HEK293 (cell line): Measurements from ENCODE around the gene DNAJB1.

ENCODE experiments used
- CTCF ChIA-PET: fragments of 350-600 bp; formaldehyde crosslinking; extraction: SDS; loops from one replicate; lab custom pipeline; 2021; ENCODE audit warnings: antibody characterized with exemption; lab: Yijun Ruan, JAX
- POLR2A ChIA-PET: fragments of 300-600 bp; formaldehyde crosslinking; extraction: SDS; loops from one replicate; lab custom pipeline; 2020; ENCODE audit warnings: antibody characterized with exemption, inconsistent platforms; lab: Yijun Ruan, JAX
- H3K27ac ChIP-seq: fragments of 200-500 bp; sonication (Bioruptor generic); 2 replicates; pipeline ENCODE4 v1.5.1; 2014; ENCODE audit warnings: low read depth, low read length, control low read depth, inconsistent platforms; ENCODE audit errors: extremely low read depth
- H3K36me3 ChIP-seq, 2 experiments: fragments of 200-500 bp in 1 of 2; sonication (Bioruptor generic) in 1 of 2; 1 replicate in 1 of 2; 2 replicates in 1 of 2; pipeline ENCODE4 v1.5.1; 2014 to 2017; ENCODE audit warnings: inconsistent platforms in 2 of 2, low read length in 2 of 2; ENCODE audit not compliant: control insufficient read depth in 2 of 2, insufficient read depth in 1 of 2
- H3K4me1 ChIP-seq: fragments of 200-500 bp; sonication (Bioruptor generic); 2 replicates; pipeline ENCODE4 v1.5.1; 2014; ENCODE audit warnings: mild to moderate bottlenecking, low read length, inconsistent platforms; ENCODE audit not compliant: control insufficient read depth, insufficient read depth
- H3K4me3 ChIP-seq: 2 replicates; pipeline ENCODE4 v1.5.1; 2011; ENCODE audit warnings: low read depth, mild to moderate bottlenecking, control low read depth, low read length, moderate library complexity
- H3K9me3 ChIP-seq: fragments of 200-500 bp; sonication (Bioruptor generic); 2 replicates; pipeline ENCODE4 v1.5.1; 2014; ENCODE audit warnings: low read depth, low read length, inconsistent platforms; ENCODE audit not compliant: control insufficient read depth, insufficient read depth
- BCL11A ChIP-seq: fragments of 450-650 bp; formaldehyde crosslinking; IDR thresholded peaks from 2 replicates; pipeline ENCODE4 v1.5.1; 2016; ENCODE audit warnings: low read depth, missing biosample characterization, missing genetic modification characterization
- GLIS1 ChIP-seq: fragments of 450-650 bp; formaldehyde crosslinking; IDR thresholded peaks from 2 replicates; pipeline ENCODE4 v1.5.1; 2016; ENCODE audit warnings: missing biosample characterization, missing genetic modification characterization
- GLIS2 ChIP-seq: fragments of 450-650 bp; formaldehyde crosslinking; IDR thresholded peaks from 2 replicates; pipeline ENCODE4 v1.5.1; 2016; ENCODE audit warnings: missing biosample characterization, missing genetic modification characterization
- ZIC2 ChIP-seq: fragments of 450-650 bp; formaldehyde crosslinking; IDR thresholded peaks from 2 replicates; pipeline ENCODE4 v1.5.1; 2016; ENCODE audit warnings: missing biosample characterization, missing genetic modification characterization
- ZNF2 ChIP-seq: fragments of 450-650 bp; formaldehyde crosslinking; IDR thresholded peaks from 2 replicates; pipeline ENCODE4 v1.5.1; 2016; ENCODE audit warnings: missing biosample characterization, missing genetic modification characterization
- ZNF530 ChIP-seq: fragments of 450-650 bp; formaldehyde crosslinking; IDR thresholded peaks from 2 replicates; pipeline ENCODE4 v1.5.1; 2016; ENCODE audit warnings: low read depth, missing biosample characterization, missing genetic modification characterization
- TF ChIP-seq, protein P1 (sequence below): fragments of 450-650 bp; formaldehyde crosslinking; IDR thresholded peaks from 2 replicates; pipeline ENCODE4 v1.5.1; 2016; ENCODE audit warnings: missing biosample characterization, missing genetic modification characterization
- TF ChIP-seq, protein P2 (sequence below): fragments of 450-650 bp; formaldehyde crosslinking; IDR thresholded peaks from 2 replicates; pipeline ENCODE4 v1.5.1; 2016; ENCODE audit warnings: missing biosample characterization, missing genetic modification characterization
- TF ChIP-seq, protein P3 (sequence below): fragments of 450-650 bp; formaldehyde crosslinking; IDR thresholded peaks from 2 replicates; pipeline ENCODE4 v1.5.1; 2017; ENCODE audit warnings: missing biosample characterization, missing genetic modification characterization
- TF ChIP-seq, protein P4 (sequence below): IDR thresholded peaks from 2 replicates; pipeline ENCODE4 v1.6.1; 2011; ENCODE audit warnings: mild to moderate bottlenecking, low read depth, low read length, borderline replicate concordance
- TF ChIP-seq, protein P5 (sequence below): fragments of 450-650 bp; formaldehyde crosslinking; IDR thresholded peaks from 2 replicates; pipeline ENCODE4 v1.5.1; 2016; ENCODE audit warnings: missing biosample characterization, missing genetic modification characterization
- TF ChIP-seq, protein P6 (sequence below): fragments of 450-650 bp; formaldehyde crosslinking; IDR thresholded peaks from 2 replicates; pipeline ENCODE4 v1.5.1; 2017; ENCODE audit warnings: missing biosample characterization, missing genetic modification characterization

The DNAJB1 gene

DNA sequence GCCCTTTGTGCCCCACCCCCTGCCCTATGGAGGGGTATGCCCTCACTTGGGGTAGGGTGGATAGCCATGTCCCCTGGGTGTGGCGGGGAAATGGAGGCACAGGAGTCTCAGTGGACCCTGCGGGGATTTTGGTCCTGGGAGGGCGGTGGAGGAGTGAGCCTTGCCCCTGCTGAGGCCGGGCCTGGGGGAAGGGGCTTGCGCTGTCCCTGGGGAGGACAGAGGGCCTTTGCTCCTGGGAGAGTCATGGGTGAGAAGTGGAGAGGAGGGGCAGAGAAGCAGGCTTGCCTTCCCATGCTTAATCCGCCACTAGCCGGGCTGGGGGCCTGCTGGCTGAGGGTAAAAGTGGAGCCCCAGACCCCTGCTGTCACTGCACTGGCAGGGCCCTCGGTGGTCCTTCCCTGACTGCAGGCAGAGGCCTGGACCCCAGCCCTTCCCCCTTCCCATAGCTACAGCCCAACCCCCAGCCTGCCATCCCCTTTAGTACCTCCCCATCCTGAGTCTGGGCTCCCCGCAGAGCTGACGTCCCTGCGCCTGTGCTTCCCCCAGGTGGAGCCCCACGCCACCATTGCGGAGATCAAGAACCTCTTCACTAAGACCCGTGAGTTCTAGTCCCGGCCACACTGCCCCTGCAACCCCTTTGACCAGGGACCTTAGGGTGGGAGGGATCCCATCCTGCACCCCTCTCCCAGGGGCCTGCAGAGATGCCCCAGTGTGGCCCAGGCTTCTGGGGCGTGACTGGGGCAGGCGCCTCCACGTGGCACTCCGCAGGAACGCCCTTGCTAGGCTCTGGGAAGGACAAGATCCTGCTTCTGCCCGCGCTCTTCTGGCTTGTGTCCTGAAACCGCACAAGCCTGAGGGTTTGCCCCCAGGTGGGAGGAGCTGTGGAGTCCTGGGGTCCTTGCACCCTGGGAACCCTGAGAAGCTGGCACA, 44.7 kb upstream of the DNAJB1 start:
- Histone ChIP-seq H3K4me1 (no peaks in the 10 kb centered on the region), H3K27ac (no peak overlapping the region), H3K9me3 (no peaks in the 10 kb centered on the region), H3K36me3 (peaks cover 0 to 33% of the 10 kb centered on the region in 2 experiments; a peak in 1 of 3 replicates), H3K4me3 (no peak overlapping the region)
- ChIA-PET POLR2A (interaction anchor here (1.2 kb wide), 1 partner anchor 9 kb away, joined by 3 read pairs; no protein-coding TSS in a partner anchor), CTCF (interaction anchor here (1.2 kb wide), 1 partner anchor 1597 kb away, joined by 3 read pairs; no protein-coding TSS in a partner anchor)
- TF ChIP-seq, protein P1, sequence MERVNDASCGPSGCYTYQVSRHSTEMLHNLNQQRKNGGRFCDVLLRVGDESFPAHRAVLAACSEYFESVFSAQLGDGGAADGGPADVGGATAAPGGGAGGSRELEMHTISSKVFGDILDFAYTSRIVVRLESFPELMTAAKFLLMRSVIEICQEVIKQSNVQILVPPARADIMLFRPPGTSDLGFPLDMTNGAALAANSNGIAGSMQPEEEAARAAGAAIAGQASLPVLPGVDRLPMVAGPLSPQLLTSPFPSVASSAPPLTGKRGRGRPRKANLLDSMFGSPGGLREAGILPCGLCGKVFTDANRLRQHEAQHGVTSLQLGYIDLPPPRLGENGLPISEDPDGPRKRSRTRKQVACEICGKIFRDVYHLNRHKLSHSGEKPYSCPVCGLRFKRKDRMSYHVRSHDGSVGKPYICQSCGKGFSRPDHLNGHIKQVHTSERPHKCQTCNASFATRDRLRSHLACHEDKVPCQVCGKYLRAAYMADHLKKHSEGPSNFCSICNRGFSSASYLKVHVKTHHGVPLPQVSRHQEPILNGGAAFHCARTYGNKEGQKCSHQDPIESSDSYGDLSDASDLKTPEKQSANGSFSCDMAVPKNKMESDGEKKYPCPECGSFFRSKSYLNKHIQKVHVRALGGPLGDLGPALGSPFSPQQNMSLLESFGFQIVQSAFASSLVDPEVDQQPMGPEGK (tag by site-specific recombination) = peak; percentile 19; the same call in 1 of the 2 replicates
- no peak for TF ChIP-seq BCL11A (tag by site-specific recombination)
- no peak for TF ChIP-seq ZNF530
- no peak for TF ChIP-seq ZNF2 (tag by site-specific recombination)

DNA sequence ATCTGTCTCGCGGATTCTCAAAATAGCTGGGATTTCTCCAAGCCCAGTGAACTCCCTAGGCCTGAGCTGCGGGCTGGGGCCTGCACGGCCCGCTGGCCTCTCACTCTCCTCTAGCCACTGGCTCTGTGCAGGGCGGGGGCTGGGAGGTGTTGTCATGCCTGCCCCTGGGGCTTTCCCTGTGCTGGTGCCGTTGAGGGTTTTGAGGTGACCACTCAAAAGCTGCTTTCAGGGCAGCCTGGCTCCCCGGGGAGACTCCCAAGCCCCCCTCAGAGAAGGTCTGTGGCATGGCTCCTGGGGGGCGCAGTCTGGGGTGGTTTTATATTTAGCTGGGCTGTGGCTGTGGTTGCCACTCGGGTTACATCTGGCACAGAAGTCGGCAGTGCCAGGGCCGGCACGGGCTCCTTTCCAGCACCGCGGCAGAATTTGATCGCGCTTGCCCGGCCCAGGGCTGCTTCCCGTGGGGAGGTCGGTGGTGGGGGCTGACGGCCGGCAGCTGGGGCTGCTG, 43.7 kb upstream of the DNAJB1 start:
- Histone ChIP-seq H3K9me3 (no peaks in the 10 kb centered on the region), H3K27ac (no peak overlapping the region), H3K36me3 (peaks cover 0 to 23% of the 10 kb centered on the region in 2 experiments; a peak in 2 of 3 replicates), H3K4me1 (no peaks in the 10 kb centered on the region), H3K4me3 (no peak overlapping the region)
- POLR2A ChIA-PET = interaction anchor here (1.2 kb wide), 1 partner anchor 8 kb away, joined by 3 read pairs; no protein-coding TSS in a partner anchor
- CTCF ChIA-PET = interaction anchor here (0.9 to 1.2 kb wide), 2 partner anchors 11 to 1596 kb away, joined by 3 read pairs; no protein-coding TSS in a partner anchor
- TF ChIP-seq, protein P2, sequence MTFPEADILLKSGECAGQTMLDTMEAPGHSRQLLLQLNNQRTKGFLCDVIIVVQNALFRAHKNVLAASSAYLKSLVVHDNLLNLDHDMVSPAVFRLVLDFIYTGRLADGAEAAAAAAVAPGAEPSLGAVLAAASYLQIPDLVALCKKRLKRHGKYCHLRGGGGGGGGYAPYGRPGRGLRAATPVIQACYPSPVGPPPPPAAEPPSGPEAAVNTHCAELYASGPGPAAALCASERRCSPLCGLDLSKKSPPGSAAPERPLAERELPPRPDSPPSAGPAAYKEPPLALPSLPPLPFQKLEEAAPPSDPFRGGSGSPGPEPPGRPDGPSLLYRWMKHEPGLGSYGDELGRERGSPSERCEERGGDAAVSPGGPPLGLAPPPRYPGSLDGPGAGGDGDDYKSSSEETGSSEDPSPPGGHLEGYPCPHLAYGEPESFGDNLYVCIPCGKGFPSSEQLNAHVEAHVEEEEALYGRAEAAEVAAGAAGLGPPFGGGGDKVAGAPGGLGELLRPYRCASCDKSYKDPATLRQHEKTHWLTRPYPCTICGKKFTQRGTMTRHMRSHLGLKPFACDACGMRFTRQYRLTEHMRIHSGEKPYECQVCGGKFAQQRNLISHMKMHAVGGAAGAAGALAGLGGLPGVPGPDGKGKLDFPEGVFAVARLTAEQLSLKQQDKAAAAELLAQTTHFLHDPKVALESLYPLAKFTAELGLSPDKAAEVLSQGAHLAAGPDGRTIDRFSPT (tag by site-specific recombination) = peak; percentile 46; the same call in 1 of the 2 replicates
- TF ChIP-seq, protein P3, sequence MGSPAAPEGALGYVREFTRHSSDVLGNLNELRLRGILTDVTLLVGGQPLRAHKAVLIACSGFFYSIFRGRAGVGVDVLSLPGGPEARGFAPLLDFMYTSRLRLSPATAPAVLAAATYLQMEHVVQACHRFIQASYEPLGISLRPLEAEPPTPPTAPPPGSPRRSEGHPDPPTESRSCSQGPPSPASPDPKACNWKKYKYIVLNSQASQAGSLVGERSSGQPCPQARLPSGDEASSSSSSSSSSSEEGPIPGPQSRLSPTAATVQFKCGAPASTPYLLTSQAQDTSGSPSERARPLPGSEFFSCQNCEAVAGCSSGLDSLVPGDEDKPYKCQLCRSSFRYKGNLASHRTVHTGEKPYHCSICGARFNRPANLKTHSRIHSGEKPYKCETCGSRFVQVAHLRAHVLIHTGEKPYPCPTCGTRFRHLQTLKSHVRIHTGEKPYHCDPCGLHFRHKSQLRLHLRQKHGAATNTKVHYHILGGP (tag by site-specific recombination) = no peak
- peak; percentile 33; the same call in 1 of the 2 replicates for TF ChIP-seq GLIS2 (tag by site-specific recombination)
- TF ChIP-seq, protein P4, sequence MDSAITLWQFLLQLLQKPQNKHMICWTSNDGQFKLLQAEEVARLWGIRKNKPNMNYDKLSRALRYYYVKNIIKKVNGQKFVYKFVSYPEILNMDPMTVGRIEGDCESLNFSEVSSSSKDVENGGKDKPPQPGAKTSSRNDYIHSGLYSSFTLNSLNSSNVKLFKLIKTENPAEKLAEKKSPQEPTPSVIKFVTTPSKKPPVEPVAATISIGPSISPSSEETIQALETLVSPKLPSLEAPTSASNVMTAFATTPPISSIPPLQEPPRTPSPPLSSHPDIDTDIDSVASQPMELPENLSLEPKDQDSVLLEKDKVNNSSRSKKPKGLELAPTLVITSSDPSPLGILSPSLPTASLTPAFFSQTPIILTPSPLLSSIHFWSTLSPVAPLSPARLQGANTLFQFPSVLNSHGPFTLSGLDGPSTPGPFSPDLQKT = no peak
- TF ChIP-seq, protein P5, sequence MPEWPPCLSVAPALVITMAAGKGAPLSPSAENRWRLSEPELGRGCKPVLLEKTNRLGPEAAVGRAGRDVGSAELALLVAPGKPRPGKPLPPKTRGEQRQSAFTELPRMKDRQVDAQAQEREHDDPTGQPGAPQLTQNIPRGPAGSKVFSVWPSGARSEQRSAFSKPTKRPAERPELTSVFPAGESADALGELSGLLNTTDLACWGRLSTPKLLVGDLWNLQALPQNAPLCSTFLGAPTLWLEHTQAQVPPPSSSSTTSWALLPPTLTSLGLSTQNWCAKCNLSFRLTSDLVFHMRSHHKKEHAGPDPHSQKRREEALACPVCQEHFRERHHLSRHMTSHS (tag by site-specific recombination) = no peak
- peak; percentile 72 for TF ChIP-seq GLIS1 (tag by site-specific recombination)
- TF ChIP-seq, protein P1 (tag by site-specific recombination) = 0 out of 2 replicates have a peak, but pooled peaks have one; percentile 34
- TF ChIP-seq, protein P6, sequence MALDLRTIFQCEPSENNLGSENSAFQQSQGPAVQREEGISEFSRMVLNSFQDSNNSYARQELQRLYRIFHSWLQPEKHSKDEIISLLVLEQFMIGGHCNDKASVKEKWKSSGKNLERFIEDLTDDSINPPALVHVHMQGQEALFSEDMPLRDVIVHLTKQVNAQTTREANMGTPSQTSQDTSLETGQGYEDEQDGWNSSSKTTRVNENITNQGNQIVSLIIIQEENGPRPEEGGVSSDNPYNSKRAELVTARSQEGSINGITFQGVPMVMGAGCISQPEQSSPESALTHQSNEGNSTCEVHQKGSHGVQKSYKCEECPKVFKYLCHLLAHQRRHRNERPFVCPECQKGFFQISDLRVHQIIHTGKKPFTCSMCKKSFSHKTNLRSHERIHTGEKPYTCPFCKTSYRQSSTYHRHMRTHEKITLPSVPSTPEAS = no peak
- TF ChIP-seq ZIC2 (tag by site-specific recombination) = peak; percentile 33; the same call in 1 of the 2 replicates
- TF ChIP-seq, all 188 proteins: peak for 5
